Mesenteric fat pad (tissue), 1 donor: ENCODE results near the gene CCL27. TPM values are rescaled to one million over a fixed set of nuclear protein-coding genes. Genes with fewer than 3 reads are reported as not detected.
A peak's percentile ranks its signal among the peaks of the same experiment; 100 is the strongest.

Experiments used
- DNase-seq: peaks from one replicate; pipeline ENCODE4 v3.0.0-alpha.2; 2020; ENCODE audit warnings: low spot score
- total RNA-seq: library from RNA; stranded (reverse); fragmentation: NEBNext Ultra II Directional; extraction: Animal tissue kit (Norgen Biotek cat#: 25700); gene quantifications from one replicate; pipeline ENCODE4 v1.2.1, GENCODE V29; 2021
- donor health status: DM: yes; HTN: yes; CAD: no.

Gene CCL27
- total RNA-seq, 1 donor from 2014 or later, result not detected

DNA sequence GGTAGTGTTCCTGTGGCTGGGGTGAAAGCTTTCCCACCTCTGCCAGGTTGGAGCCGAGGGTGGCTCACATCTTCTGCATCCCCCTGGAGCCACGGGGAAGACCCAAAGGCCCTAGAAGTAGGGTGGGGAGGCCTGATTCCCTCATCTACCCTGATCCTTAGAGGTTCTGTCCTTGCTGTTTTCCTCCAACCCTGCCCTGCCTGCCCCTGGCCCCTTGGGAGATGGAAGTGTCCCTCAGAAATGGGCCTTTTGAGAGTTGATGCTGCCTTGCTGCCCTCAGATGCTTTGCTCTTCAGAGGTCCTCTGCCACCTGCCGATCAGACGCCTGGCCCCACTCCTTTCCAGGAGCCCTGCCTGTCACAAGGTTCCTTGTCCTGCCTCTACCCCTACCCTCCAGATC lies 22.4 kb upstream of the CCL27 start:
- DNase-seq, result no peak

DNA sequence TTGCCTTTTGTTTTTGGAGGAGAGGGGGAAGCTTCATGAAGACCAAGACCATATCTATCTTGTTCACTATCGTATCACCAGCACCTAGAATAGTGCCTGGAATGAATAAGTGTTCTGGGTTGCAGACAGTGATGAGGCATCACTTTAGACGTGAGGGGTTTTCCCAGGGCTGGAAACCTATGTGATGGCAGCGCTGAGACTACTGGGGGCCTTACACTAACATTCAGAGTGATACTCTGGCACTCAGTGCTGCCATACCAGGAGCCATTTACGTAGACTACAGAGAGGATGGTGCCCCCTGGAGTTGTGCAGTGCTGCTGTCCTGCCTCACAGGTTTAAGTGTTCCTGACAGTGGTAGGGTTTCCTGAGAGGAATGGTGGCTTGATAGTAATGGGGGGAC lies 21.7 kb upstream of the CCL27 start:
- DNase-seq, result no peak

DNA sequence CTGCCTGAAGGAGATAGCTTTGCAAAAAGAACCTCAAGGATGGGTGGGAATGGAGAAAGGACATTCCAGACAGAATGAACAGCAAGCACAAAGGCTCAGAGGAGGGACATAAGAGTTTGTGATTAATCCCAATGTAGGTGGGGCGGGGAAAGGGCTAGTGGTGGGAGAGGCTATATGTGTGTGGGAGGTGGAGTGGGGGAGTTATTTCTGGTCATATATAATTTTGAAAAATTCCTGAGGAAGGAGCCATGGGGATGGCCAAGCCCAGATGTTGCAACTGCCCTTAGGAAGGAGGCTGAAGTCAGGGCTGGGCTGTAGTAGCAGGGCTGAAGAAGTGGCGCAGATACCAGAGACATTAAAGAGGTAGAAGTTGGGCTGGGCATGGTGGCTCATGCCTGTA lies 13.4 kb upstream of the CCL27 start:
- no peak for DNase-seq

GRCh38 chr9:34675048-34675714 lies 12.7 kb upstream of the CCL27 start:
- no peak for DNase-seq

DNA sequence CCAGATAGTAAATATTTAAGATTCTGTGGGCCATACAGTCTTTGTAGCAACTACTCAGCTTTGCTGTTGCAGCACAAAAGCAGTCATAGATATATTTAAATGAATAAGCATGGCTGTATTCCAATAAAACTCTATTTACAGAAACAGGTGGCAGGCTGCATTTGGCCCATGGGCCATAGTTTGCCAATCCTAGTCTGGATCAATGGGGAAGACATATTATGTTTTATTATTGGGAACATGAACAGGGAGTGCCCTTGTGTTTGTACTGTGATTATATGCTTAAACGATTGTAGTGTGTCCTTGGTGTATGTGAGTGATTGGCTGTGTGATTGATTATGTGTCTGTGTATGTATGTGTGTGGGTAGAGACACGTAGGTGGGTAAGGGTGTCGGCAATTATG lies 12.0 kb upstream of the CCL27 start:
- no peak for DNase-seq

GRCh38 chr9:34671307-34671706 lies 8.8 kb upstream of the CCL27 start:
- DNase-seq, result no peak

DNA sequence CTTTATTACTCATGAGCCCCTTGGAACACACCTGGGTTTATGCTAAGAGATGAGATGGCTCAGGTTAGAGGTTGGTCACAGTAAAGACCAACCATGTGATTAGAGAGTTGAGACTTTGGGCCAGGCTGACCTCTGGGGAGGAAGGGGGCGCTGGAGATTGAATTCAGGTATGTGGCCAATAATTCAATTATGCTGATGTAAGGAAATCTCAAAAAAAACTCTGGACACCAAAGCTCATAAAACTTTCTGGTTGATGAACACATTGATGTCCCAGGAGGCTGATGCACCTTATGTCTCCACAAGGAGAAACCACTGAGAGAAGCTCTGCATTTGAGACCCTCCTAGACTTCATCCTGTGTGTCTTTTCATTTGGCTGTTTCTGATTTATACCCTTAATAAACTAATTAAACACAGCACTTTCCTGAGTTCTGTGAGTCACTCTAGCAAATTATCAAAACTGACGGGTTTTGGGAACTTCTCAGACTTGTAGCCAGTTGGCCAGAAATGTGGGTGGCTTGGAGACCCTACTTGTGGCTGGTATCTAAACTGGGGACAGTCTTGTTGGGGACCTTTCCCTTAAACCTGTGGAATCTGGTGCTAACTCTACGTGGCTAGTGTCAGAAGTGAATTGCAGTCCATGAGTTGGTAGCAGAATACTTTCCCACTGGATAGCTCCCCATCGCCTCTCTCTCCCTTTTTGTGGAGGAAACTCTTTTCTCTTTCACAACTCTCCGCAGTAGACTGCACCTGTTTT lies 7.5 kb upstream of the CCL27 start:
- no peak for DNase-seq

DNA sequence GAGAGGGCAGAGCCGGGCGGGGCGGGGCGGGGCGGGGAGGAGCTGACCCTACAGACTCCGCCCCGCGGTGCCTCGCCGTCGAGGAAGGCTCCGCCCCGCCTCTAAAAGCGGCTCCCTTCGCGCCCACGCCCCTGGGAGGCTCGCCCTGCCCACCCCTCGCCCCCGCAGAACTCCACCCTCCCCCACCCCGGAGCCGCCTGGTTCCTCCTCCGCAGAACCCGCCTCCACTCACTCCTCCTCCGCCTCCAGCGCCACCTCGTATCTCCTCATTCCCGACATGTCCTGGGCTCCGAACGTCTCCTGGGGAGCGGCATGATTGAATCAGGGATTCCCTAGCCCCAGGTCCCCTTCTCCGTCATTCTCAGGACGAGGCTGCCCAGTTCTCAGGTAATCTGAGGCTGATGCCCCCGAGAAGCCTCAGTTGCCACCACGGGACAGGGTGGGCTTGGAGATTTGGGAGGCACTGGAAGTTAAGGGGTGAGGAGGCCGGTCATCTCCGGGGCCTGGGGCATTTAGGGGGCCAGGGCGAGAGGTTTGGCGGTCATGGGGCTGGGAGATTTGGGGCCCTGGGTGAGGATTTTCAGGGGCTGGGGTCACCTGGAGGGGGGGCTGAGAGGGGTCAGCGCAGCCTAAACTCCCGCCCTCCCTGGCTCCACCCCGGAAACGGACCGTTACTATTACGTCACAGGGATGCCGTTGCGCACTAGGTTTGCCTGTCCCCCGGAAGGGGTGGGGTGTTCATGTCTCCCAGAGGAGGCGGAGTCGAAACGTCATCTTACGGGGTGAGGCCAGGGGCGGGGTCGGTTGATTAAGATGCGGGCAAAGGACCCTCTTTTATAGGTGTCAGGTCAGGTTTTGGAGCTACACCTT lies 3.2 kb upstream of the CCL27 start:
- DNase-seq, result peak; percentile 97

GRCh38 chr9:34665067-34665380 lies 2.6 kb upstream of the CCL27 start:
- no peak for DNase-seq

DNA sequence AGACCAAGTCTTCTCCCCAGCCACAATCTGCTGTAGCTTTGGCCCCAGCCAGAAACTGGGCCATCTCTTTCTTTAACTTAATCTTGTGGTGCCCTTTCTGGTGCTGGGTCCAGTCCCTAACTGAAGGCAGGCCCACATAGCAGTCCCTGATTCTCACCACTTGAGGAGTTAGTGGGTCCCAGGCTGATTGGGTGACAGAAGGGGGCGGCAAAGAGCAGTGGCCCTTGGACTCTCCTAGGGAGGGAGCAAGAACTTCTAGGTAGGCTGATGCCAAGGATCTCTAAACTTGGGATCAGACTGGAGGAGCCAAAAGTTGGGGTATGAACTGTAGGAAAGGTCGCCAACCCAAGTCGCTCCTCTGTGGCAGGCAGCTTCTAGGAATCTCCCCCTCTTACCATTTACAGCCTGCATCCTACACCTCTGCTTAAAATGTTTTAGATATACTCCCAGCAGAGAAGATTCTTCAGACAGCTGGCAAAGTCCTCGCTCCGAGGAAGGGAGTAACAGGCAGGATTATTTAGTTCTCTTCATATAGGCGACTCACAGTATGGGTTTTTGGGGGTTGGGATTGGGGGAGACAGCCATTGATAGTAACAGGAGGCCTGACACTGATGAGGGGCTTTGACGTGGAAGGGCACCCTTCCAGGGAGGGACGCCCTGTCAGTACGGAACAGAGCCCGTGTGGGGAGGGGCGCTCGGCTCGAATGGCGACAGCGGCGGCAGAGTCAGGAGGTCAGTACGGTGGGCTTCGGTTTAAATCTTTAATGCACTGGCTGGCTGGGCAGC lies 2.0 kb upstream of the CCL27 start:
- DNase-seq, result no peak

- DNase-seq, result no peak
These were observed 797 bp upstream of the CCL27 start for GRCh38 chr9:34663303-34663605.

DNA sequence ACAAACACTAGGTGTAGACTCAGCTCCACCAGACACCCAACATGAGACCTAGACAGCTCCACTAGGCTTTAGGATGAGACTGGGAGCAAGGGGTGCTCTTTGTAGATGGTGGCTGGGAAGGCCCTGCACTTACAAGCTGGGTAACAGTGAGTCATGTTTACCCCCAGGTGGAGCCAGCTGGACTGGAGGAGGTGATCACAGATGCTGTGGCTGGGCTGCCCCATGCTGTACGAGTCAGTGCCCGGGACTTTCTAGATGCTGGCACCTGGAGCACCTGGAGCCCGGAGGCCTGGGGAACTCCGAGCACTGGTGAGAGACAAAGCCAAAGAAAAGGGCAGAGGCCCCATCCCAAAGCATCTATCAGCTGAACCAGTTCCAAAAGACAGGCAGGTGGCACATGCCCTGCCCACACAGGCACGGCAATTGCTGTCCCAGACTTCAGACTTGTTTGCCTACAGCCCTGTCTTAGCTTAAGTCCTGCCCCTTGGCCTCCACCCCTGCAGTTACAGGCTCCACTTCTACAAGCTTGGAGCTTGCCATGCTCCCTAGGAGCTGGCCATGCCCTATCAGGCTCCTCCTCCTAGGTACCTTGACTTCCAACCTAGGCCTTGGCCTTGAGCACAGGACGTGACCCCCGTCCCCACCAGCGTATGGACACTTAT lies 2.7 kb downstream of the CCL27 start:
- no peak for DNase-seq

DNA sequence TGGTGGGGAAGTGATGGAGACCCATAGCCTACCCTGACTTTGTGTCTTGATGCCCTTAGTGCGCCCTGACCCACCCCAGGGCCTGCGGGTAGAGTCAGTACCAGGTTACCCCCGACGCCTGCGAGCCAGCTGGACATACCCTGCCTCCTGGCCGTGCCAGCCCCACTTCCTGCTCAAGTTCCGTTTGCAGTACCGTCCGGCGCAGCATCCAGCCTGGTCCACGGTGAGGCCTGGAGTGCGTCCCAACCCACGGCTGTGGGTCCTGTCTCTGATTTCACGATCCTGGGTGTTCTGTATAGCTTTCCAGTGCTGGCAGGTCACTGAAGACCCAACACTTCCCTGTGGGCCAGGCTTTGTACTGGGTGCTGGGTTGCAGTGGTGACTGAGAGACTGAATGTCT lies 4.0 kb downstream of the CCL27 start:
- no peak for DNase-seq

GRCh38 chr9:34656992-34657391 lies 5.5 kb downstream of the CCL27 start:
- no peak for DNase-seq

DNA sequence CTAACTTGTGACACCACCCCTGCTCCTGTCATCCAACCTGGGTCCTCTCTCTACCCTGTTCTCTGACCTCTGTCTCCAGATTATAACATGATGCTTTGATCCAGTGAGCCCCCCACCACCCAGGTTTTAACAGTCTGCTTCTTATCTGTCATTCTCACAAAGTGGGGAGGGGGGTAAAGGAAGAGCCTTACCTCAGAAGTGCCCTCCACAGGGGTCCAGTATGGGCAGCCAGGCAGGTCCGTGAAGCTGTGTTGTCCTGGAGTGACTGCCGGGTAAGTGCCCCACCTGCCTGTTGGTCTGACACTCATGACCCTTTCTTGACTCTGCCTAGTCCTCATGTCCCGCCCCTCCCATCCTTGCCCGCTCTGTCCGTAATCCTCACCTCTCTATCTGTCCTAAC lies 7.1 kb downstream of the CCL27 start:
- DNase-seq, result no peak

DNA sequence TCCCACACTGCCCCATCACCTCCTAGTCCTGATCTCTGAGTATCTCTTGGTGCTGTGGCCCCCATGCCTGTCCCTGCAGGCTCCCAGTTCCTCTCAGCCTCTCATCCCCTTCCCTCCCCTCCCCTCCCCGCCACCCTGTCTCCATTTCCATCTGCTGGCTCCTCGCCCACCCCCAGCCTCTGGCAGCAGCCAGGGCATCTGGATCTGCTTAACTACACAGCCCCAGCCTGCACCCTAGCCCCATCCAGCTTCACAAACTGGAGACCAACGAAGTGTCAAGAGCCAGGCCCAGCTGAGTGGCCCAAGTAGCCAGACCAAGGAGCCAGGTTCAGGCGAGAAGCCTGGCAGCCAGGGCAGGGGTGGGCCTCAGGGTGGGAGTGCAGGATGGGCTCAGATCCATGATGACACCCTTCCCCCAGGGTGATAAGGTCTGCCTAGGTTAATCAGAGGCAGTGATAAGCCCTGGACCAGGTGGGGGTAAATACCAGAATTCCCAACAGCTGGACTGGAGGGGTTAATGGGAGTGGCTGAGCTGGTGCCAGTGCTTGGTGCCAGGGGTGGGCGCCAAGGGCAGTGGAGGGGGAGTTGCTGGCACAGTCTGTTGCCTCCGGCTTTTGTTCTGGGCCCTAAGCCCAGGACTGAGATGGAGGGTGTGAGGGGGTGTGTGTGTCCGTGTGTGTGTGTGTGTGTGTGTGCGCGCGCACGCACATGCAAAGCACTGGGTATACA lies 8.0 kb downstream of the CCL27 start:
- DNase-seq, result no peak

- no peak for DNase-seq
These were observed 9.0 kb downstream of the CCL27 start for GRCh38 chr9:34653151-34654072.

GRCh38 chr9:34652602-34653000 lies 9.9 kb downstream of the CCL27 start:
- DNase-seq, result no peak

- peak; percentile 94 for DNase-seq
These were observed 10.4 kb downstream of the CCL27 start, which contains the start of gene IL11RA for GRCh38 chr9:34651876-34652601. TSS of gene IL11RA (plus strand) at chr9:34652185. CDS start at chr9:34655218, 3,033 bp downstream.
